Measurements from ENCODE around the gene MFAP4. TPM values are rescaled to one million over a fixed set of nuclear protein-coding genes. Genes with fewer than 3 reads are reported as not detected.

The MFAP4 gene
- total and polyA plus RNA-seq, 9 of the 15 experiments (the other 6 are each of a cell fraction or from before 2014, with no cell fraction given), result 0.07 to 0.24 TPM; not detected in 7

GRCh38 chr17:19391432-19391831, 4.4 kb upstream of the MFAP4 start:
- Histone ChIP-seq H4K20me1 (replicated peaks; ENCODE audit: control insufficient read depth, insufficient read depth, low read length) (no peaks in the 10 kb centered on the region), H3K36me3 (ENCODE audit: control insufficient read depth, insufficient read depth, low read length) (no peaks in the 10 kb centered on the region), H3K79me2 (ENCODE audit: control insufficient read depth, insufficient read depth, low read length) (no peaks in the 10 kb centered on the region), H3K27me3 (ENCODE audit: control insufficient read depth in 2 of 2, insufficient read depth in 2 of 2, low read length in 2 of 2) (no peaks in the 10 kb centered on the region), H3K4me2 (ENCODE audit: insufficient read depth, low read length) (no peak overlapping the region), H3K4me1 (replicated peaks in 1 of 2; ENCODE audit: control insufficient read depth in 2 of 2, insufficient read depth in 2 of 2, low read length in 2 of 2) (peaks cover 0 to 11% of the 10 kb centered on the region in 2 experiments; a peak in 3 of 5 replicates), H3K9me3 (replicated peaks; ENCODE audit: control insufficient read depth, insufficient read depth, low read depth, low read length) (no peaks in the 10 kb centered on the region), H2AFZ (ENCODE audit: low read depth, low read length) (no peak overlapping the region), H3K4me3 (no peak overlapping the region), H3K9me1 (ENCODE audit: control insufficient read depth, insufficient read depth, low read length) (no peaks in the 10 kb centered on the region), H3K27ac (ENCODE audit: extremely low read depth, low read depth, low read length) (no peak overlapping the region), H3K9ac (ENCODE audit: insufficient read depth in 1 of 2, low read depth in 2 of 2, low read length in 2 of 2) (no peak overlapping the region)
- in situ Hi-C loops (cut with MboI), result no loop called here
- TF ChIP-seq HMG20A (CRISPR knock-in tag; conservative IDR thresholded peaks at IDR 0.05), result no peak
- TF ChIP-seq, protein P1, sequence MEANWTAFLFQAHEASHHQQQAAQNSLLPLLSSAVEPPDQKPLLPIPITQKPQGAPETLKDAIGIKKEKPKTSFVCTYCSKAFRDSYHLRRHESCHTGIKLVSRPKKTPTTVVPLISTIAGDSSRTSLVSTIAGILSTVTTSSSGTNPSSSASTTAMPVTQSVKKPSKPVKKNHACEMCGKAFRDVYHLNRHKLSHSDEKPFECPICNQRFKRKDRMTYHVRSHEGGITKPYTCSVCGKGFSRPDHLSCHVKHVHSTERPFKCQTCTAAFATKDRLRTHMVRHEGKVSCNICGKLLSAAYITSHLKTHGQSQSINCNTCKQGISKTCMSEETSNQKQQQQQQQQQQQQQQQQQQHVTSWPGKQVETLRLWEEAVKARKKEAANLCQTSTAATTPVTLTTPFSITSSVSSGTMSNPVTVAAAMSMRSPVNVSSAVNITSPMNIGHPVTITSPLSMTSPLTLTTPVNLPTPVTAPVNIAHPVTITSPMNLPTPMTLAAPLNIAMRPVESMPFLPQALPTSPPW (CRISPR knock-in tag; IDR thresholded peaks at IDR 0.05), result peak; percentile 20; the same call in 1 of the 2 replicates
- peak; percentile 63; the same call in 1 of the 2 replicates for TF ChIP-seq ZNF589 (CRISPR knock-in tag; IDR thresholded peaks at IDR 0.05; ENCODE audit: low read depth)
- TF ChIP-seq, protein P2, sequence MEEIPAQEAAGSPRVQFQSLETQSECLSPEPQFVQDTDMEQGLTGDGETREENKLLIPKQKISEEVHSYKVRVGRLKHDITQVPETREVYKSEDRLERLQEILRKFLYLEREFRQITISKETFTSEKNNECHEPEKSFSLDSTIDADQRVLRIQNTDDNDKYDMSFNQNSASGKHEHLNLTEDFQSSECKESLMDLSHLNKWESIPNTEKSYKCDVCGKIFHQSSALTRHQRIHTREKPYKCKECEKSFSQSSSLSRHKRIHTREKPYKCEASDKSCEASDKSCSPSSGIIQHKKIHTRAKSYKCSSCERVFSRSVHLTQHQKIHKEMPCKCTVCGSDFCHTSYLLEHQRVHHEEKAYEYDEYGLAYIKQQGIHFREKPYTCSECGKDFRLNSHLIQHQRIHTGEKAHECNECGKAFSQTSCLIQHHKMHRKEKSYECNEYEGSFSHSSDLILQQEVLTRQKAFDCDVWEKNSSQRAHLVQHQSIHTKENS (CRISPR knock-in tag; IDR thresholded peaks at IDR 0.05), result no peak
- no peak for TF ChIP-seq PCBP2 (IDR thresholded peaks at IDR 0.05; ENCODE audit: low read depth, low read length, poor library complexity, severe bottlenecking)
- peak; percentile 46; the same call in 1 of the 2 replicates for TF ChIP-seq ZNF175 (CRISPR knock-in tag; IDR thresholded peaks at IDR 0.05; ENCODE audit: low read depth)
- no peak for TF ChIP-seq RNF219 (CRISPR knock-in tag; IDR thresholded peaks at IDR 0.05)
- intact Hi-C loops (cut with micrococcal nuclease), result no loop called here
- ATAC-seq (peak; percentile 36), FAIRE-seq (no peak), DNase-seq (ENCODE audit: extremely low read depth in 1 of 4, low spot score in 3 of 4) (no peak)
- no TSS peak for BruUV-seq (replicated peaks)
- 14% methylated on average over 4 of the region's 7 CpGs for WGBS (ENCODE audit: insufficient coverage, low coverage, missing lambda C conversion rate)
- POLR2A ChIA-PET, result interaction anchor here (0.5 kb wide), 1 partner anchor 35 kb away, joined by 3 read pairs; no protein-coding TSS in a partner anchor
- CTCF ChIA-PET (ENCODE audit: low intra/inter-chr PET ratio), result no interaction called here
